Activated T-helper 1 cell treated with Interleukin-2 at 50 U/mL for 16 hours (primary cell): Measurements from ENCODE around the gene SHH.
A peak's percentile ranks its signal among the peaks of the same experiment; 100 is the strongest.

ENCODE experiments used
- DNase-seq: peaks from one replicate; pipeline ENCODE4 v3.0.0-alpha.2; 2020; ENCODE audit warnings: low read depth

SHH gene

GRCh38 chr7:155764438-155764793, 47.8 kb downstream of the SHH start:
- peak; percentile 14 for DNase-seq

DNA sequence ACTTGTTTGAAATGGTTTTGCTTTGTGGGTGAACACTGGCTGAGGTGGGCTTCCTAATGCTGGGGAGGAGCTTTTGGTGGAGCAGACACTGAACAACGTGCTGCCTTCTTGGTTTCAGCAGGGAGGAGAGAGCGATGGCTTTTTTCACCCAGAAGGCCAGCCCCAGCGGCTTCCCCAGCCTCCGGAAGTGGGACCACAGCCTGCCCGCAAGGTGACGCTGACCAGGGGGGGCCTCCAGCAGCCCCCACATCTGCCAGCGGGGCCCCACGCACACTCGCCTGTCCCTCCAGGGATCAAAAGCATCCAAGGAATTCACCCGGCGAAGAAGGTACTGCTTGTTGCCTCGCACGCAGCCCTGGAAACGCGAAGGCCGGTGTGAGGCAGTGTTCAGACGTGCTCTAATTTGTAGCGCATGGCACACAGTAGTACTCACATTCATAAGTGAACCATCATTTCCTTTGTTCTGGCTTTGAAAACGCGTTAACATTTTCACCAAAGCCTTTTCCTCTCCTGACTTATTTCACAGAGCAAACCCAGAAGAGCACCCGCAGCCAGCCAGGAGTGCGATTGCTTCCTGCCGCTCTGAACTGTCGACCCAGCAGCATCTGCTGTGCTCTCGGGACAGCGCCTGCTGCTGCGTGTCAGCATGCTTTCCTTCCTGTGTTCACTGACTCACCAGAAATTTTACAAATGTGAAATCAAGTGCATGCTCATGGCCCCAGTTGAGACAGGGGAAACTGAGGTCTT, 48.4 kb downstream of the SHH start:
- DNase-seq, result peak; percentile 42

DNA sequence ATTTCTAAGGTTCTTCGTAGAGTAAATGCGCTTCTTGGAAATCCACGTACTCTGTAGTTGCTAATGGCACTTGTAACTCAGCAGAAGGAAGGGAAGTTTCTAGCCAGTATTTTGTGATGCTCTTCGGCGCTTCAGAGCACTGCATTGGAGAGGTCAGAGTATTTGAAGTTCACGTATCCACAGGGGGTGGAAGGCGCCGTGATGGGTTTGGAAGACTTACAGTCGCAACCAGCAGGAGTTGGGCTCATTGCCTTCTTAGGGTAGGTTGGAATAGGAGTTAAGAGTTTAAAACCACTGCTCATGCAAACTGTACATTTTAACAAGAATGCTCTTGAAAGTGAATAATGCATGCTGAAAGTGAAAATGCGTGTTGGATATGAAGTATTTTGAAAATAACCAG, 49.1 kb downstream of the SHH start:
- no peak for DNase-seq

- DNase-seq, result no peak
These were observed 49.6 kb downstream of the SHH start for GRCh38 chr7:155762655-155763054.

DNA sequence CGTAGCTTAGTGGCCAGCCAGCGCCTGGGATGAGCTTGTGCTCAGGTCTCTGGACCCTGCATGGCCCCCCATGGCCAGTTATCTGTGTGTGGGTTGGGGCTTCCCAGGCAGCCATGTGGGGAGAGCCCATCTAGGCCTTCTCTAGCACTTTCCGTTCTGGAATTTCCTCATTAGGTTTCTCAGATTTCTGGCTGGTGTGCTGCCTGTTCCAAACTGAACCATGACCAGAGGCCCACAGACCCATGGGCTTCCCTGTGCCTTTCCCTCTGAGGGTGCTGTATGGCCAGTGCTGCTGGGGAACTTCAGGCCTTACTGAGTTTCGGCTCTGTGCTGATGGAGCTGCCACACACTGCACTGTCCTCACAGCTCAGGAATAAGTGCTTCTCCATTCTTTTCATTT, 50.2 kb downstream of the SHH start:
- DNase-seq, result no peak

- no peak for DNase-seq
These were observed 51.1 kb downstream of the SHH start for GRCh38 chr7:155761162-155761561.

- no peak for DNase-seq
These were observed 52.4 kb downstream of the SHH start for GRCh38 chr7:155759740-155760430.

DNA sequence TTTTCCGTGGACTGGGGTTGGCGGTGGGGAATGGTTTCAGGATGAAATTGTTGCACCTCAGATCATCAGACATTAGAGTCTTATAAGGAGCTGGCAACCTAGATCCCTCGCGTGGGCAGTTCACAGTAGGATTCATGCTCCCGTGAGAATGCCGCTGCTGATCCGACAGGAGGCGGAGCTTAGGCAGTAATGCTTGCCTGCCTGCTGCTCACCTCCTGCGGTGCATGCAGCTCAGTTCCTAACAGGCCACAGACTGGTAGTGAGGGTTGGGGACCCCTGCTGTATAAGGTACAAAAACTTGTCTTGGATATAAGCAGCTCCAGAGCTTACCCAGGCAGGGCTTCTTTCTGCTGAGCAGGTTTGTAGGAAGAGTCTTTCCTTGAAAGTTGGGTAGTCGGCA, 53.9 kb downstream of the SHH start:
- no peak for DNase-seq

DNA sequence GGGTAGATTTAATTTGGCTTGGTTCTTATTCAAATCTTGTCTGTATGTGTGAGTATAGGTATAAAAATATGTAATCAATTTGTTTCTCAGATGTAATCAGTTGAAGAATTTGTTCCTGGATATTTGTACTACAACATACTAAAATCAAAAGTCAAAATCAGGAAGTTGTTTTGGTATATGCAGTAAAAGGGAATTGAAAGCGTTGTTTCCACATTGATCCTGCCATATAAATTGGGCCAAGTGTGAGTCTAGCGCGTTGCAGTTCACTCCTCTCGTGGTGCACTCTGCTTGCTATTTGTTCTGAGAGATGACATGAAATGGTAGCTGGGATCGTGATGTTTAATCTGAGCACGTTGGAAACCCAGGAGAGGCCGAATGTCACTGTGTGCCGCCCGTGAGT, 55.9 kb downstream of the SHH start:
- no peak for DNase-seq

DNA sequence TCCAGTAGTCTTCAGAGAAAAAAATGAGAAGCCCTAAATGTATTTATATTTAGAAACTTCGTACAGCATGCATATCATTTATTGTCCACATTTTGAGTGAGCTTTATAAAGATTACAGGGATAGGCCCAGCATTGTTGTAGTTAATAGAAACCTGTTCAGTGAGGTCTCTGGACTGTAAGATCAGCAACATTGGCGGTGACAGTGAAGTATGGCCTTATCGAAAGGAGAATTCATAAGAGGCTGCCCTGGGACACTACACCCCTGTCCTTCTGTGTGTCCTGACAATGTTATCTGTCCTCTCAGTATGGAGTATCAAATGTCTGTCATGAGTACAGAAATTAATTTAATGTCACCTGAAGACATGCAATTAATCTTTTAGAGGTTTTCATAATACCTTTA, 57.2 kb downstream of the SHH start:
- no peak for DNase-seq

GRCh38 chr7:155754165-155754564, 58.1 kb downstream of the SHH start:
- no peak for DNase-seq

DNA sequence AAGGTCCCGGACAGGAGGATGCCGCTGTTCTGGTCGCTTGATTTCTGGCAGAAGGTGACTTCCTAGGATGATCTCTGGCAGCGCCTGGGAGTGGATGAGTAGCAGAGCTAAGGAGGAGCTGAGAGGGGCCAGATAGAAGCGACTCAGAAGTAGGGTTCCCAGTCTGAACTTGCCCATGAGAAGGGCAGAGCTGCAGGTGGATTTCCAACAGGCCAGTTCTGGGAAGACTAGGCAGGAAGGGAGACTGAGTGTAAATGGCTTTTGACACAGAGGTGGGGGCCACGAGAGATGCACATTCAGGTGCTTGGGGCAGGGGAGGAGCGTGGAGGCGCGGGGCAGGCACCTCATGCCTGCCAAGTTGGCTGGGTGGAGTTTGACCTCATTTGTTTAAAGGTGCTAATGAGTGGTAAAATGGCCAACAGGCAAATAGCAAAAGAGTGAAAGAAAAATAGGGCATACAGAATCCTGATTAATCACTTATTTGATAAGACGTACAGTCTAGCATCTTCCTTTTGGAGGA, 58.8 kb downstream of the SHH start:
- no peak for DNase-seq

DNA sequence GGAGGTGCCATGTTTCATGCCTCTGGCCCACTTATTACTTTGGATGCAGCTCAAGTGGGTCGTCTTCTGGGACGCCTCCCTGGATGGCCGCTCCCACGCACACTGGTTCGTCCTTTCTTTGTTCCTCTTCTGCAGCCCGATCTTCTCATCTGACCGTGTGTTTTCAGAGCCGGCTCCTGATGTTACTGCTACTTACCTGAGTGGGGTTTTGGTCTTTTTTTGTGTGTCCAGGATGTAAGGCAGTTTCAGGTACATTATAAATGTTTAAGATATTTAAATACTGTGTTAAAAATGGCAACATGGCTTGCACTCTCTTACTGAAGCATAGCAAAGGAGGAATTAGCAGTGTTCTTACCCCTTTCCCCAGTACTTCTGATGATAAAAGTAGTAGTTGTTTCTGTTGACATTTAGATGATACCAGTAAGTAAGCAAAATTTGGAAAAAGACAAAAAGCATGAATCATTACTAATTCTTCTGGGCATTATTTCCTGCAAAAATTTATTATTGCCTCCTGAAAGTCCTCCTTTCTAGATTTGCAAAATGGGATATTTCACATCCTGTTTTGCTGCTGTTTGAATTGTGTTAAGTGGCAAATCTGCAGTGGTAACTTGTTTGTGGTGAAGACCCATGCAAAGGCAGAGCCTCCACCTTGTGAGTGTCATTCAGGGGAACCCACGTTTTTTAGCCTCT, 59.4 kb downstream of the SHH start:
- no peak for DNase-seq

- no peak for DNase-seq
These were observed 60.9 kb downstream of the SHH start for GRCh38 chr7:155751409-155751808.

- DNase-seq, result no peak
These were observed 61.8 kb downstream of the SHH start for GRCh38 chr7:155750255-155751125.
